GM18499 (cell line): ENCODE data around the gene CTBP2.

Source experiments
- ATAC-seq: cut with Tn5 transposase; IDR thresholded peaks from one replicate; pipeline ENCODE4 v1.9.1; 2021; ENCODE audit warnings: moderate number of reproducible peaks; ENCODE audit not compliant: insufficient read depth, unreplicated experiment

The CTBP2 gene

GRCh38 chr10:125147971-125148439, 12.4 kb downstream of the CTBP2 start:
- ATAC-seq: no peak

GRCh38 chr10:125146791-125147579, 13.4 kb downstream of the CTBP2 start:
- no peak for ATAC-seq

GRCh38 chr10:125145636-125146035, 14.7 kb downstream of the CTBP2 start:
- no peak for ATAC-seq

- ATAC-seq: no peak
Measured at GRCh38 chr10:125144693-125145623, 15.4 kb downstream of the CTBP2 start.

- ATAC-seq: no peak
Measured at GRCh38 chr10:125144206-125144605, 16.2 kb downstream of the CTBP2 start.

- ATAC-seq: no peak
Measured at GRCh38 chr10:125142946-125143345, 17.4 kb downstream of the CTBP2 start.

GRCh38 chr10:125141860-125142484, 18.4 kb downstream of the CTBP2 start:
- ATAC-seq: no peak

- ATAC-seq: no peak
Measured at GRCh38 chr10:125141150-125141859, 19.1 kb downstream of the CTBP2 start.

- no peak for ATAC-seq
Measured at GRCh38 chr10:125140151-125140550, 20.2 kb downstream of the CTBP2 start.

GRCh38 chr10:125137601-125138438, 22.5 kb downstream of the CTBP2 start:
- no peak for ATAC-seq

GRCh38 chr10:125136087-125136486, 24.3 kb downstream of the CTBP2 start:
- no peak for ATAC-seq

GRCh38 chr10:125135771-125136035, 24.7 kb downstream of the CTBP2 start:
- ATAC-seq: no peak

- no peak for ATAC-seq
Measured at GRCh38 chr10:125134916-125135770, 25.2 kb downstream of the CTBP2 start.

- ATAC-seq: no peak
Measured at GRCh38 chr10:125134483-125134848, 25.9 kb downstream of the CTBP2 start.

- ATAC-seq: no peak
Measured at GRCh38 chr10:125133696-125134482, 26.5 kb downstream of the CTBP2 start.

- no peak for ATAC-seq
Measured at GRCh38 chr10:125132344-125132743, 28.0 kb downstream of the CTBP2 start.

- no peak for ATAC-seq
Measured at GRCh38 chr10:125130916-125131315, 29.4 kb downstream of the CTBP2 start.

- no peak for ATAC-seq
Measured at GRCh38 chr10:125130260-125130659, 30.1 kb downstream of the CTBP2 start.
